Measurements from ENCODE around the gene SUCLA2. TPM values are rescaled to one million over a fixed set of nuclear protein-coding genes. Genes with fewer than 3 reads are reported as not detected.
A peak's percentile ranks its signal among the peaks of the same experiment; 100 is the strongest.

The SUCLA2 gene
- polyA plus RNA-seq, 3 donors, result 15.0 to 37.2 (median 34.3) TPM

DNA sequence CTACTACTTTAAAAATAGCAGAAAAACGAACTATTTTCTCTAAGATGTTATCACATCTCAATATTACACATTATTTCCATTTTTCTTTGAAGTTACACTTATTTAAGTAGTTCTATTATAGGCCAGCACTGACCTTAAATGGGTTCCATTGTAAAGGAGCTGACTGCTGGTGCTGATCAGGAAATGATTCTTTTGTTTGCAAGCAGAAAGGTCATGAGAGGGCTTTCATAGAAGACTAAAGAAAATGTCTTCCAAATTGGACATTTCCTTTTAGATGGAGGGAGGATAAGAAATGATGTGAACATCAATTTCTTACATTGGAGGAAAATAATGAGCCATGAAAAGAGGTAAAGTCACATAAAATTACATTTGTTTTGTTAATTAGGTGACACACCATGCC lies 96.2 kb downstream of the SUCLA2 start:
- TF ChIP-seq, protein P1, sequence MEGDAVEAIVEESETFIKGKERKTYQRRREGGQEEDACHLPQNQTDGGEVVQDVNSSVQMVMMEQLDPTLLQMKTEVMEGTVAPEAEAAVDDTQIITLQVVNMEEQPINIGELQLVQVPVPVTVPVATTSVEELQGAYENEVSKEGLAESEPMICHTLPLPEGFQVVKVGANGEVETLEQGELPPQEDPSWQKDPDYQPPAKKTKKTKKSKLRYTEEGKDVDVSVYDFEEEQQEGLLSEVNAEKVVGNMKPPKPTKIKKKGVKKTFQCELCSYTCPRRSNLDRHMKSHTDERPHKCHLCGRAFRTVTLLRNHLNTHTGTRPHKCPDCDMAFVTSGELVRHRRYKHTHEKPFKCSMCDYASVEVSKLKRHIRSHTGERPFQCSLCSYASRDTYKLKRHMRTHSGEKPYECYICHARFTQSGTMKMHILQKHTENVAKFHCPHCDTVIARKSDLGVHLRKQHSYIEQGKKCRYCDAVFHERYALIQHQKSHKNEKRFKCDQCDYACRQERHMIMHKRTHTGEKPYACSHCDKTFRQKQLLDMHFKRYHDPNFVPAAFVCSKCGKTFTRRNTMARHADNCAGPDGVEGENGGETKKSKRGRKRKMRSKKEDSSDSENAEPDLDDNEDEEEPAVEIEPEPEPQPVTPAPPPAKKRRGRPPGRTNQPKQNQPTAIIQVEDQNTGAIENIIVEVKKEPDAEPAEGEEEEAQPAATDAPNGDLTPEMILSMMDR (IDR thresholded peaks at IDR 0.05), result no peak
- no peak overlapping the region for H2AFZ ChIP-seq (ENCODE audit: insufficient read depth, low read depth, low read length, poor library complexity, severe bottlenecking)
- Mint-ChIP-seq H3K27ac (peak overlapping the region in 2 of 7 donors; percentile 94 to 97), H3K9me3 (peaks cover 5 to 18% (median 15%) of the 10 kb centered on the region in 7 donors), H3K4me3 (no peak overlapping the region), H3K27me3 (ENCODE audit: low read depth in 3 of 3) (peaks cover 0 to 2% (median 0%) of the 10 kb centered on the region in 3 donors), H3K4me1 (peaks cover 9% of the 10 kb centered on the region), H3K36me3 (peaks cover 2 to 4% of the 10 kb centered on the region in 2 donors)
- no peaks in the 10 kb centered on the region for H3K36me3 ChIP-seq (replicated peaks in 1 of 2; ENCODE audit: control insufficient read depth in 1 of 2, insufficient read depth in 2 of 2, low read length in 2 of 2)
- H3K4me3 ChIP-seq (replicated peaks in 1 of 3; ENCODE audit: low read depth in 2 of 3, low read length in 3 of 3), result peak overlapping the region in 1 of 3 experiments; percentile 82
- no peak for DNase-seq
- H4K20me1 ChIP-seq (ENCODE audit: insufficient read depth, low read length), result no peaks in the 10 kb centered on the region
- H3K4me1 ChIP-seq (ENCODE audit: control insufficient read depth in 1 of 2, insufficient read depth in 2 of 2, low read length in 2 of 2), result peaks cover 7 to 11% of the 10 kb centered on the region in 2 donors
- H3K27ac ChIP-seq (ENCODE audit: low read depth in 1 of 2, low read length in 2 of 2), result no peak overlapping the region
- no peaks in the 10 kb centered on the region for H3K79me2 ChIP-seq (ENCODE audit: insufficient read depth, low read length)
- no peak overlapping the region for H3K9ac ChIP-seq (ENCODE audit: insufficient read depth, low read length, poor library complexity, severe bottlenecking)
- no peaks in the 10 kb centered on the region for H3K27me3 ChIP-seq (ENCODE audit: control insufficient read depth in 2 of 2, insufficient read depth in 2 of 2, low read length in 2 of 2)
- no CpG with 5 or more reads among the region's 1 CpG for WGBS (ENCODE audit: insufficient coverage)
- peaks cover 0 to 7% of the 10 kb centered on the region in 2 donors for H3K9me3 ChIP-seq (replicated peaks in 1 of 2; ENCODE audit: control insufficient read depth in 1 of 2, insufficient read depth in 1 of 2, low read length in 2 of 2)
- H3K4me2 ChIP-seq (replicated peaks; ENCODE audit: extremely low read depth, low read length, poor library complexity, severe bottlenecking), result no peak overlapping the region
- intact Hi-C loops (cut with micrococcal nuclease), result no loop called here

DNA sequence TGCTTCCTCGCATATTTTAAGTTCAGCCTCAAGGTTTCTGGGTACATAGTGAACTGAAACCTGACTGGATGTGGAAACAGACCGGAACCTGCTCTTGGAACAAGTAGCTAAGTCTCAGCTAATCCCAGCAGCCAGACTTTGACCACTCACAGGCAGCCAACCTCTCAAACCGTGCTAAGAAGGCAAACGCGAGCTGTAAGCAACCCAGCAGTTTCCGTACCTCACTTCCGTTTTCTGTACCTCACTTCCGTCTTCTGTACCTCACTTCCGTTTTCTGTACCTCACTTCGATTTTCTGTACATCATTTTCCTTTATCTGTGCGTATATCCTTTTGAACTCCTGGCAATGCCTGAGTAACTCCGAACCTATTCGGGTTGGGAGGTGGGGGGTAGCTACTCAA lies 96.8 kb downstream of the SUCLA2 start:
- Mint-ChIP-seq H3K9me3 (peaks cover 3 to 20% (median 16%) of the 10 kb centered on the region in 7 donors), H3K27me3 (ENCODE audit: low read depth in 3 of 3) (peaks cover 0 to 2% (median 0%) of the 10 kb centered on the region in 3 donors), H3K27ac (peak overlapping the region; percentile 94 to 99 (median 97)), H3K4me1 (peaks cover 9% of the 10 kb centered on the region), H3K36me3 (peaks cover 2 to 4% of the 10 kb centered on the region in 2 donors), H3K4me3 (peak overlapping the region; percentile 82 to 94)
- peak overlapping the region; percentile 75 for H3K4me2 ChIP-seq (replicated peaks; ENCODE audit: extremely low read depth, low read length, poor library complexity, severe bottlenecking)
- H3K79me2 ChIP-seq (ENCODE audit: insufficient read depth, low read length), result no peaks in the 10 kb centered on the region
- TF ChIP-seq, protein P1 (IDR thresholded peaks at IDR 0.05), result no peak
- H3K27me3 ChIP-seq (ENCODE audit: control insufficient read depth in 2 of 2, insufficient read depth in 2 of 2, low read length in 2 of 2), result no peaks in the 10 kb centered on the region
- peaks cover 0 to 7% of the 10 kb centered on the region in 2 donors for H3K9me3 ChIP-seq (replicated peaks in 1 of 2; ENCODE audit: control insufficient read depth in 1 of 2, insufficient read depth in 1 of 2, low read length in 2 of 2)
- intact Hi-C loops (cut with micrococcal nuclease), result no loop called here
- H4K20me1 ChIP-seq (ENCODE audit: insufficient read depth, low read length), result no peaks in the 10 kb centered on the region
- peak; percentile 74 to 93 (median 77) for DNase-seq
- H3K27ac ChIP-seq (ENCODE audit: low read depth in 1 of 2, low read length in 2 of 2), result peak overlapping the region; percentile 81 to 97
- H3K9ac ChIP-seq (ENCODE audit: insufficient read depth, low read length, poor library complexity, severe bottlenecking), result peak overlapping the region; percentile 72
- H3K4me1 ChIP-seq (ENCODE audit: control insufficient read depth in 1 of 2, insufficient read depth in 2 of 2, low read length in 2 of 2), result peaks cover 7 to 11% of the 10 kb centered on the region in 2 donors
- 58% methylated on average over 7 of the region's 13 CpGs for WGBS (ENCODE audit: insufficient coverage)
- H2AFZ ChIP-seq (ENCODE audit: insufficient read depth, low read depth, low read length, poor library complexity, severe bottlenecking), result peak overlapping the region; percentile 75
- no peaks in the 10 kb centered on the region for H3K36me3 ChIP-seq (replicated peaks in 1 of 2; ENCODE audit: control insufficient read depth in 1 of 2, insufficient read depth in 2 of 2, low read length in 2 of 2)
- H3K4me3 ChIP-seq (replicated peaks in 1 of 3; ENCODE audit: low read depth in 2 of 3, low read length in 3 of 3), result peak overlapping the region; percentile 68 to 100 (median 82)
